ENCODE results near the gene AHRR. TPM values are rescaled to one million over a fixed set of nuclear protein-coding genes. Genes with fewer than 3 reads are reported as not detected.

AHRR gene
- total RNA-seq, 4 donors from 2014 or later: 1.3 to 8.8 (median 1.5) TPM

DNA sequence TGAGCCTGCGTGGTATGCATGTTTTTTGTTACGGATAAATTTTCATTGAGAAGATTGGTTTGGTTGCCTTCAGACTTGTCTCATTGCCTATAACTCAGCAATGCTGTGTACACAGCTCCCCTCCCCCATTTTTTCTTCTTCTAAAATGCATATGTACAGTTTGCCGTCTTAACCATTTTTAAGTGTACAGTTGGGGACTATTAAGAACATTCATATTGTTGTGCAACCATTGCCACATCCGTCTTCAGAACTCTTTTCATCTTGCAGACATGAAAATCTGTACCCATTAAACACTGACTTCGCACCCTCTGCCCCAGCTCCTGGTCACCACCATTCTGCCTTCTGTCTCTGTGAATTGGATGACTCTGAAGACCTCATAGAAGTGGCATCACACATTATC is 127.6 kb downstream of the AHRR start:
- no peak overlapping the region for H3K27ac ChIP-seq
- 93% methylated on average over 5 of the region's 5 CpGs; no CpG with 5 or more reads in 1 of the 2 donors for WGBS, 2 donors (ENCODE audit: low coverage in 1 of 2)
- H3K27me3 ChIP-seq: no peaks in the 10 kb centered on the region
- TF ChIP-seq EP300 (IDR thresholded peaks at IDR 0.05; ENCODE audit: low read depth) (no peak), POLR2AphosphoS5 (IDR thresholded peaks at IDR 0.05) (no peak), POLR2A (IDR thresholded peaks at IDR 0.05) (no peak)
- TF ChIP-seq, protein P1, sequence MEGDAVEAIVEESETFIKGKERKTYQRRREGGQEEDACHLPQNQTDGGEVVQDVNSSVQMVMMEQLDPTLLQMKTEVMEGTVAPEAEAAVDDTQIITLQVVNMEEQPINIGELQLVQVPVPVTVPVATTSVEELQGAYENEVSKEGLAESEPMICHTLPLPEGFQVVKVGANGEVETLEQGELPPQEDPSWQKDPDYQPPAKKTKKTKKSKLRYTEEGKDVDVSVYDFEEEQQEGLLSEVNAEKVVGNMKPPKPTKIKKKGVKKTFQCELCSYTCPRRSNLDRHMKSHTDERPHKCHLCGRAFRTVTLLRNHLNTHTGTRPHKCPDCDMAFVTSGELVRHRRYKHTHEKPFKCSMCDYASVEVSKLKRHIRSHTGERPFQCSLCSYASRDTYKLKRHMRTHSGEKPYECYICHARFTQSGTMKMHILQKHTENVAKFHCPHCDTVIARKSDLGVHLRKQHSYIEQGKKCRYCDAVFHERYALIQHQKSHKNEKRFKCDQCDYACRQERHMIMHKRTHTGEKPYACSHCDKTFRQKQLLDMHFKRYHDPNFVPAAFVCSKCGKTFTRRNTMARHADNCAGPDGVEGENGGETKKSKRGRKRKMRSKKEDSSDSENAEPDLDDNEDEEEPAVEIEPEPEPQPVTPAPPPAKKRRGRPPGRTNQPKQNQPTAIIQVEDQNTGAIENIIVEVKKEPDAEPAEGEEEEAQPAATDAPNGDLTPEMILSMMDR (IDR thresholded peaks at IDR 0.05): no peak
- intact Hi-C loops (cut with DNase I; ENCODE audit: low total_unique reads) (no loop called here), in situ Hi-C loops (cut with MboI; ENCODE audit: low pct_ligation_motif_present in 1 of 4, low pct_unique_long_range_greater_than_20kb in 1 of 4, low sequenced_read_pairs in 3 of 4) (no loop called here)
- H3K36me3 ChIP-seq: peaks cover 3 to 62% (median 20%) of the 10 kb centered on the region in 4 donors
- H3K9me3 ChIP-seq: peaks cover 7 to 14% of the 10 kb centered on the region in 2 donors
- peaks cover 2 to 16% (median 4%) of the 10 kb centered on the region in 4 donors for H3K4me1 ChIP-seq
- no peak for DNase-seq
- no peak overlapping the region for H3K4me3 ChIP-seq

DNA sequence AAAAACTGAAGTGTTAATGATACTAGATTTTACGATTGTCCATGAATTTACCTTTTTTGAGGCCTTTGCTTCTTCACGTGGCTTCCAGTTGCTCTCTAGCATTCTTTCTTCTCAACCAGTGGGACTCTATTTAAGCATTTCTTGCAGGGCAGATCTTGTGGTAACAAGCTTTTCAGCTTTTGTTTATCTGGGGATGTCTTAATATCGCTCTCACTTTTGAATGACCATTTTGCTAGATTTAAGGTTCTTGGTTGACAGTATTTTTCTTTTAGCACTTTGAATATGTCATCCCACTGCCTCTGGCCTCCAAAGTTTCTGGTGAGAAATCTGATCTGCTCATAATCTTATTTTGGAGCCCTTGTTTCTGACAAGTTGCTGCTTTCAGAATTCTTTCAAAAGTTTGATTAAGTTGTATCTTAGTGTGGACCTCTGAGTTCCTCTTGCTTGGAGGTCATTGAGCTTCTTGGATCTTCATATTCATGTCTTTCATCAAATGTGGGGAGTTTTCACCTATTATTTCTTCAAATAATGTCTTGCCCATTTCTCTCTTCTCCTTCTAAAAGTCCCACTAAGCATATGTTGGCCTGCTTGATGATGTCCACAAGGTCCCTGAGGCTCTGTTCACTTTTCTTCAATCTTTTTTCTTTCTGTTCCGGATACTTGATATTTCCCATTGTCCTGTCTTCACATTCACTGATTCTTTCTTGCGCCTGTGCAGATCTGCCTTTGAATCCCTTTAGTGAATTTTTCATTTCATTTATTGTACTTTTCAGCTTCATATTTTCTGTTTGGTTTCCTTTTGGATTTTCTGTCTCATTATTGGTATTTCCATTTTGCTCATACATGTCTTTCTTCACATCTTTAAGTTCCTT is 130.3 kb downstream of the AHRR start:
- TF ChIP-seq POLR2A (IDR thresholded peaks at IDR 0.05) (no peak), POLR2AphosphoS5 (IDR thresholded peaks at IDR 0.05) (no peak), EP300 (IDR thresholded peaks at IDR 0.05; ENCODE audit: low read depth) (no peak)
- TF ChIP-seq, protein P1 (IDR thresholded peaks at IDR 0.05): no peak
- Histone ChIP-seq H3K27ac (no peak overlapping the region), H3K9me3 (peaks cover 7 to 14% of the 10 kb centered on the region in 2 donors), H3K36me3 (peaks cover 3 to 66% (median 30%) of the 10 kb centered on the region in 4 donors), H3K4me1 (no peaks in the 10 kb centered on the region), H3K27me3 (no peaks in the 10 kb centered on the region), H3K4me3 (no peak overlapping the region)
- no peak for DNase-seq
- in situ Hi-C loops (cut with MboI; ENCODE audit: low pct_ligation_motif_present in 1 of 4, low pct_unique_long_range_greater_than_20kb in 1 of 4, low sequenced_read_pairs in 3 of 4): no loop called here
- intact Hi-C loops (cut with DNase I; ENCODE audit: low total_unique reads): no loop called here
- 78 to 93% methylated on average over 5 of the region's 5 CpGs for WGBS, 2 donors (ENCODE audit: low coverage in 1 of 2)

DNA sequence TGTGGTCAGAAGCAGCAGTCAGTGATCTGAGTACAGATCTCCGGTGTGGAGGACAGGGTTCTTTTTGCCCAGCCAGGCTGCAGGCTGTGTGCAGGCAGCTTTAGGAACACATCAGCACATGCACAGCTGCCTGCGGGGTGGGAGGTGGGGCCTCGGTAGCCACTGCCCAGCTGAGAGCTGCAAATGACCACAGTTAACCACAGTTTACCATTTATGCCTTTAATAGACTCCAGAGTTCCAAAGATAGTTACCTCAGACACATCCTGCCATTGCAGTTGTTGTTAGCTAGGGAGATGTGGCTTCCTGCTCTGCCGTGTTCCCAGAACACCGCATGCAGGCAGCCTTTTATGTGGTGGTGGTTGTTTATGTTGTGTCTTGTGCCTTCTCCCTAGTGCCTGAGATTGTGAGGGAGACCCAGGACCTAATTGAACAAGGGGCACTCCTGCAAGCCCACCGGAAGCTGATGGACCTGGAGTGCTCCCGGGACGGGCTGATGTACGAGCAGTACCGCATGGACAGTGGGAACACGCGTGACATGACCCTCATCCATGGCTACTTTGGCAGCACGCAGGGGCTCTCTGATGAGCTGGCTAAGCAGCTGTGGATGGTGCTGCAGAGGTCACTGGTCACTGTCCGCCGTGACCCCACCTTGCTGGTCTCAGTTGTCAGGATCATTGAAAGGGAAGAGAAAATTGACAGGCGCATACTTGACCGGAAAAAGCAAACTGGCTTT is 131.6 kb downstream of the AHRR start:
- no peak overlapping the region for H3K27ac ChIP-seq
- peaks cover under 1 to 69% (median 31%) of the 10 kb centered on the region in 4 donors for H3K36me3 ChIP-seq
- in situ Hi-C loops (cut with MboI; ENCODE audit: low pct_ligation_motif_present in 1 of 4, low pct_unique_long_range_greater_than_20kb in 1 of 4, low sequenced_read_pairs in 3 of 4) (no loop called here), intact Hi-C loops (cut with DNase I; ENCODE audit: low total_unique reads) (no loop called here)
- peak; percentile 8 for DNase-seq
- H3K27me3 ChIP-seq: no peaks in the 10 kb centered on the region
- TF ChIP-seq POLR2AphosphoS5 (IDR thresholded peaks at IDR 0.05): no peak
- TF ChIP-seq, protein P1 (IDR thresholded peaks at IDR 0.05): no peak
- TF ChIP-seq POLR2A (IDR thresholded peaks at IDR 0.05): no peak
- no peak for TF ChIP-seq EP300 (IDR thresholded peaks at IDR 0.05; ENCODE audit: low read depth)
- no peaks in the 10 kb centered on the region for H3K4me1 ChIP-seq
- no peak overlapping the region for H3K4me3 ChIP-seq
- H3K9me3 ChIP-seq: peaks cover 7 to 14% of the 10 kb centered on the region in 2 donors
- 92% methylated on average over 17 of the region's 17 CpGs; no CpG with 5 or more reads in 1 of the 2 donors for WGBS, 2 donors (ENCODE audit: low coverage in 1 of 2)

All from transverse colon (tissue), 4 donors.